Osteoblast (primary cell): ENCODE results near the gene CADPS2. TPM values are rescaled to one million over a fixed set of nuclear protein-coding genes. Genes with fewer than 3 reads are reported as not detected.

Source experiments
- DNase-seq: peaks from one replicate; pipeline ENCODE4 v3.0.0; 2011; ENCODE audit warnings: low spot score, mixed read lengths; ENCODE audit not compliant: insufficient read length; ENCODE audit errors: missing footprints
- H2AFZ ChIP-seq: 2 replicates; pipeline ENCODE4 v1.6.0; 2011; ENCODE audit warnings: mild to moderate bottlenecking, low read length
- H3K27ac ChIP-seq: 2 replicates; pipeline ENCODE4 v1.5.1; 2011; ENCODE audit warnings: mild to moderate bottlenecking, low read depth, low read length, moderate library complexity
- H3K27me3 ChIP-seq: 2 replicates; pipeline ENCODE4 v1.6.0; 2012; ENCODE audit warnings: mild to moderate bottlenecking, control low read depth, inconsistent platforms, low read length, moderate library complexity; ENCODE audit not compliant: insufficient read depth
- H3K36me3 ChIP-seq: 2 replicates; pipeline ENCODE4 v1.5.1; 2011; ENCODE audit warnings: mild to moderate bottlenecking, low read length, control low read depth, moderate library complexity; ENCODE audit not compliant: insufficient read depth
- H3K4me1 ChIP-seq: 2 replicates; pipeline ENCODE4 v1.5.1; 2011; ENCODE audit warnings: mild to moderate bottlenecking, low read length, control low read depth, moderate library complexity; ENCODE audit not compliant: insufficient read depth
- H3K4me2 ChIP-seq: 2 replicates; pipeline ENCODE4 v1.6.0; 2011; ENCODE audit warnings: mild to moderate bottlenecking, low read length; ENCODE audit not compliant: insufficient read depth
- H3K4me3 ChIP-seq: fragments of 200-600 bp; sonication (generic); 3 replicates; pipeline ENCODE4 v1.5.1; 2012; ENCODE audit warnings: mild to moderate bottlenecking, low read length, inconsistent platforms; ENCODE audit not compliant: insufficient read depth
- H3K79me2 ChIP-seq: 2 replicates; pipeline ENCODE4 v1.6.0; 2012; ENCODE audit warnings: mild to moderate bottlenecking, low read length, control low read depth, inconsistent platforms; ENCODE audit not compliant: insufficient read depth
- H3K9me3 ChIP-seq: 2 replicates; pipeline ENCODE4 v1.5.1; 2011; ENCODE audit warnings: low read depth, low read length, control low read depth
- H4K20me1 ChIP-seq: 2 replicates; pipeline ENCODE4 v1.6.0; 2012; ENCODE audit warnings: mild to moderate bottlenecking, low read length, control low read depth; ENCODE audit not compliant: insufficient read depth
- CTCF ChIP-seq: IDR thresholded peaks from 2 replicates; pipeline ENCODE4 v1.5.1; 2011; ENCODE audit warnings: mild to moderate bottlenecking, low read depth, low read length, moderate library complexity; ENCODE audit errors: extremely low read depth
- total RNA-seq: library from RNA; depleted of rRNA; stranded (reverse); fragments of >200 nt; gene quantifications from 2 replicates; pipeline ENCODE4 v1.2.3, GENCODE V29; 2012

CADPS2 gene
- total RNA-seq, 1 donor = 21.7 TPM

GRCh38 chr7:122448893-122449589 is 437.2 kb downstream of the CADPS2 start:
- Histone ChIP-seq H3K27me3 (no peaks in the 10 kb centered on the region), H4K20me1 (no peaks in the 10 kb centered on the region), H3K27ac (no peak overlapping the region), H2AFZ (no peak overlapping the region), H3K9me3 (no peaks in the 10 kb centered on the region), H3K36me3 (no peaks in the 10 kb centered on the region), H3K4me2 (no peak overlapping the region), H3K4me3 (no peak overlapping the region), H3K4me1 (no peaks in the 10 kb centered on the region), H3K79me2 (no peaks in the 10 kb centered on the region)
- TF ChIP-seq CTCF = no peak
- no peak for DNase-seq

DNA sequence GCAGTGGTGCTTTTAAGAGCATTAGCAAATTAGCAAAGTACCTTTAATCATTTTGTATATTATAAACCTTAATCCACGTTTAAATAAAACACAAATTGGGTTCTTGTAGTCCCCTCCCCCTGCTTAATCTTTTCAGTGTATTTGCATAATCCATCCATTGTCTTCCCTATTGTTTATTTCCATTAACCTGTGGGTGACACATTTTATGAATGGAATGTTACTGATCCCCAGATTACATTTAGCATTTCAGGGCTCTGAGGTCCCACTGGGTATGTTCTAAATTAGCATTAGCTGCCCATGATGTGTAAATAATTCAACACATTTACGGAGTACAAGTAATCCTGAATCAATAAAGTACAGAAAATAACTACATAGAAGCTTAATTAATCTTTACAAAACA is 443.3 kb downstream of the CADPS2 start:
- H3K27ac ChIP-seq = no peak overlapping the region
- no peak overlapping the region for H3K4me3 ChIP-seq
- H3K4me2 ChIP-seq = no peak overlapping the region
- no peaks in the 10 kb centered on the region for H3K9me3 ChIP-seq
- H4K20me1 ChIP-seq = no peaks in the 10 kb centered on the region
- no peaks in the 10 kb centered on the region for H3K79me2 ChIP-seq
- no peak overlapping the region for H2AFZ ChIP-seq
- DNase-seq = no peak
- H3K27me3 ChIP-seq = no peaks in the 10 kb centered on the region
- no peak for TF ChIP-seq CTCF
- no peaks in the 10 kb centered on the region for H3K4me1 ChIP-seq
- no peaks in the 10 kb centered on the region for H3K36me3 ChIP-seq

DNA sequence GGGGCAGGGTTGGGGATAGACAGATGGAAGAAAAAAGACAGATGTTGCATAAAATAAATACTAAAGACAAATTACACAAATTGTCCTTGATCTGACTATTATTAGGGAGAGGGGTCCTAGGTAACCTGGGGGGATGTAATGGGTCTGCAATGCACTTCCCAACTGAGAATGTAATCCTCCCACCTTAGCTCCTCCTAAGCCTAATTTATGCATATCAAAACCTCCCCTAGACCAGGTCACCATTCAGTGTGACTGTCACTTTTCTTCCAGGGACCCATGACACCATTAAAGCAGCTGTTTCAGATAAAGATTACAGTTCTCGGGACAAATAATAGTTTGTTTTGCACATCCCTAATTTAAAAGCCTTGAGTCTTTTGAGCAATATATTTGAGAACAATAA is 447.8 kb downstream of the CADPS2 start:
- Histone ChIP-seq H3K27me3 (no peaks in the 10 kb centered on the region), H2AFZ (no peak overlapping the region), H3K9me3 (no peaks in the 10 kb centered on the region), H4K20me1 (no peaks in the 10 kb centered on the region), H3K4me3 (no peak overlapping the region), H3K4me2 (no peak overlapping the region), H3K79me2 (no peaks in the 10 kb centered on the region), H3K36me3 (no peaks in the 10 kb centered on the region), H3K4me1 (no peaks in the 10 kb centered on the region), H3K27ac (no peak overlapping the region)
- DNase-seq = no peak
- no peak for TF ChIP-seq CTCF

GRCh38 chr7:122438006-122438405 is 448.3 kb downstream of the CADPS2 start:
- H3K4me2 ChIP-seq = no peak overlapping the region
- H3K27ac ChIP-seq = no peak overlapping the region
- no peak for TF ChIP-seq CTCF
- no peak overlapping the region for H2AFZ ChIP-seq
- H3K4me3 ChIP-seq = no peak overlapping the region
- no peaks in the 10 kb centered on the region for H4K20me1 ChIP-seq
- no peaks in the 10 kb centered on the region for H3K4me1 ChIP-seq
- H3K9me3 ChIP-seq = no peaks in the 10 kb centered on the region
- no peak for DNase-seq
- H3K27me3 ChIP-seq = no peaks in the 10 kb centered on the region
- H3K79me2 ChIP-seq = no peaks in the 10 kb centered on the region
- no peaks in the 10 kb centered on the region for H3K36me3 ChIP-seq
